ENCODE measurements around the gene CDH4. TPM values are rescaled to one million over a fixed set of nuclear protein-coding genes. Genes with fewer than 3 reads are reported as not detected.

The CDH4 gene
- total RNA-seq, 2 experiments from 2014 or later: 0.10 to 0.21 TPM

- Mint-ChIP-seq H3K27ac (no peak overlapping the region), H3K36me3 (no peaks in the 10 kb centered on the region), H3K27me3 (no peaks in the 10 kb centered on the region), H3K9me3 (no peaks in the 10 kb centered on the region), H3K4me1 (ENCODE audit: low read depth) (no peaks in the 10 kb centered on the region), H3K4me3 (no peak overlapping the region)
- ChIA-PET CTCF (no interaction called here), POLR2A (no interaction called here)
- DNase-seq: no peak
- intact Hi-C loops (cut with micrococcal nuclease): no loop called here
These were observed 378.8 kb downstream of the CDH4 start for GRCh38 chr20:61630816-61631215.

GRCh38 chr20:61631751-61632150 lies 379.7 kb downstream of the CDH4 start:
- Mint-ChIP-seq H3K27ac (no peak overlapping the region), H3K4me1 (ENCODE audit: low read depth) (no peaks in the 10 kb centered on the region), H3K27me3 (no peaks in the 10 kb centered on the region), H3K9me3 (no peaks in the 10 kb centered on the region), H3K4me3 (no peak overlapping the region), H3K36me3 (no peaks in the 10 kb centered on the region)
- intact Hi-C loops (cut with micrococcal nuclease): no loop called here
- POLR2A ChIA-PET: no interaction called here
- DNase-seq: no peak
- CTCF ChIA-PET: no interaction called here

- no peaks in the 10 kb centered on the region for H3K4me1 Mint-ChIP-seq (ENCODE audit: low read depth)
- CTCF ChIA-PET: no interaction called here
- intact Hi-C loops (cut with micrococcal nuclease): no loop called here
These were observed 380.9 kb downstream of the CDH4 start for GRCh38 chr20:61633004-61633403.

GRCh38 chr20:61634376-61635145 lies 382.5 kb downstream of the CDH4 start:
- H3K27ac Mint-ChIP-seq: no peak overlapping the region
- no peak for DNase-seq
- H3K36me3 Mint-ChIP-seq: no peaks in the 10 kb centered on the region
- no peak overlapping the region for H3K4me3 Mint-ChIP-seq
- ChIA-PET CTCF (no interaction called here), POLR2A (no interaction called here)
- no peaks in the 10 kb centered on the region for H3K9me3 Mint-ChIP-seq
- no peaks in the 10 kb centered on the region for H3K4me1 Mint-ChIP-seq (ENCODE audit: low read depth)
- intact Hi-C loops (cut with micrococcal nuclease): no loop called here
- H3K27me3 Mint-ChIP-seq: no peaks in the 10 kb centered on the region

More at GRCh38 chr20:61633004-61633403, 380.9 kb downstream of the CDH4 start:
- Mint-ChIP-seq H3K27me3 (no peaks in the 10 kb centered on the region), H3K9me3 (no peaks in the 10 kb centered on the region), H3K36me3 (no peaks in the 10 kb centered on the region), H3K4me3 (no peak overlapping the region), H3K27ac (no peak overlapping the region)
- no peak for DNase-seq
- POLR2A ChIA-PET: no interaction called here

GRCh38 chr20:61635721-61636455 lies 383.8 kb downstream of the CDH4 start:
- no peaks in the 10 kb centered on the region for H3K36me3 Mint-ChIP-seq
- no peak overlapping the region for H3K27ac Mint-ChIP-seq
- POLR2A ChIA-PET: no interaction called here
- no peaks in the 10 kb centered on the region for H3K9me3 Mint-ChIP-seq
- no peaks in the 10 kb centered on the region for H3K27me3 Mint-ChIP-seq
- H3K4me1 Mint-ChIP-seq (ENCODE audit: low read depth): no peaks in the 10 kb centered on the region
- CTCF ChIA-PET: no interaction called here
- intact Hi-C loops (cut with micrococcal nuclease): no loop called here
- DNase-seq: no peak
- H3K4me3 Mint-ChIP-seq: no peak overlapping the region

- no peak overlapping the region for H3K27ac Mint-ChIP-seq
- POLR2A ChIA-PET: no interaction called here
These were observed 384.6 kb downstream of the CDH4 start for GRCh38 chr20:61636531-61637116.

GRCh38 chr20:61638802-61639585 lies 386.9 kb downstream of the CDH4 start:
- Mint-ChIP-seq H3K4me1 (ENCODE audit: low read depth) (no peaks in the 10 kb centered on the region), H3K27me3 (no peaks in the 10 kb centered on the region), H3K9me3 (no peaks in the 10 kb centered on the region), H3K27ac (no peak overlapping the region), H3K4me3 (no peak overlapping the region), H3K36me3 (no peaks in the 10 kb centered on the region)
- ChIA-PET CTCF (no interaction called here), POLR2A (no interaction called here)
- intact Hi-C loops (cut with micrococcal nuclease): no loop called here
- no peak for DNase-seq

More at GRCh38 chr20:61636531-61637116, 384.6 kb downstream of the CDH4 start:
- Mint-ChIP-seq H3K9me3 (no peaks in the 10 kb centered on the region), H3K4me1 (ENCODE audit: low read depth) (no peaks in the 10 kb centered on the region), H3K27me3 (no peaks in the 10 kb centered on the region), H3K36me3 (no peaks in the 10 kb centered on the region), H3K4me3 (no peak overlapping the region)
- no peak for DNase-seq
- CTCF ChIA-PET: no interaction called here
- intact Hi-C loops (cut with micrococcal nuclease): no loop called here

- DNase-seq: no peak
- ChIA-PET CTCF (no interaction called here), POLR2A (no interaction called here)
- Mint-ChIP-seq H3K9me3 (no peaks in the 10 kb centered on the region), H3K27ac (no peak overlapping the region), H3K4me1 (ENCODE audit: low read depth) (no peaks in the 10 kb centered on the region), H3K36me3 (no peaks in the 10 kb centered on the region), H3K27me3 (no peaks in the 10 kb centered on the region), H3K4me3 (no peak overlapping the region)
- intact Hi-C loops (cut with micrococcal nuclease): no loop called here
These were observed 388.2 kb downstream of the CDH4 start for GRCh38 chr20:61640131-61640870.

GRCh38 chr20:61640871-61641245 lies 388.8 kb downstream of the CDH4 start:
- ChIA-PET CTCF (no interaction called here), POLR2A (no interaction called here)
- Mint-ChIP-seq H3K36me3 (no peaks in the 10 kb centered on the region), H3K4me3 (no peak overlapping the region), H3K9me3 (no peaks in the 10 kb centered on the region), H3K27me3 (no peaks in the 10 kb centered on the region), H3K4me1 (ENCODE audit: low read depth) (no peaks in the 10 kb centered on the region), H3K27ac (no peak overlapping the region)
- no peak for DNase-seq
- intact Hi-C loops (cut with micrococcal nuclease): no loop called here

GRCh38 chr20:61643656-61644377 lies 391.8 kb downstream of the CDH4 start:
- Mint-ChIP-seq H3K4me3 (no peak overlapping the region), H3K9me3 (no peaks in the 10 kb centered on the region), H3K27ac (no peak overlapping the region), H3K4me1 (ENCODE audit: low read depth) (no peaks in the 10 kb centered on the region), H3K36me3 (no peaks in the 10 kb centered on the region), H3K27me3 (no peaks in the 10 kb centered on the region)
- POLR2A ChIA-PET: no interaction called here
- CTCF ChIA-PET: no interaction called here
- DNase-seq: no peak
- intact Hi-C loops (cut with micrococcal nuclease): no loop called here

GRCh38 chr20:61644378-61645076 lies 392.5 kb downstream of the CDH4 start:
- H3K4me1 Mint-ChIP-seq (ENCODE audit: low read depth): no peaks in the 10 kb centered on the region
- no peaks in the 10 kb centered on the region for H3K27me3 Mint-ChIP-seq
- no peak overlapping the region for H3K27ac Mint-ChIP-seq
- POLR2A ChIA-PET: no interaction called here
- H3K9me3 Mint-ChIP-seq: no peaks in the 10 kb centered on the region
- no peaks in the 10 kb centered on the region for H3K36me3 Mint-ChIP-seq
- DNase-seq: no peak
- no peak overlapping the region for H3K4me3 Mint-ChIP-seq
- intact Hi-C loops (cut with micrococcal nuclease): no loop called here
- CTCF ChIA-PET: no interaction called here
